GM12873 (cell line): ENCODE data around the gene GRIK2.

Experiments
- TF ChIP-seq, protein P1 (sequence below): IDR thresholded peaks from 2 replicates; pipeline ENCODE4 v1.5.1; 2012; ENCODE audit warnings: low read depth, mild to moderate bottlenecking, moderate library complexity, low read length, control low read depth; ENCODE audit not compliant: insufficient read depth; ENCODE audit errors: missing control alignments

GRIK2 gene

DNA sequence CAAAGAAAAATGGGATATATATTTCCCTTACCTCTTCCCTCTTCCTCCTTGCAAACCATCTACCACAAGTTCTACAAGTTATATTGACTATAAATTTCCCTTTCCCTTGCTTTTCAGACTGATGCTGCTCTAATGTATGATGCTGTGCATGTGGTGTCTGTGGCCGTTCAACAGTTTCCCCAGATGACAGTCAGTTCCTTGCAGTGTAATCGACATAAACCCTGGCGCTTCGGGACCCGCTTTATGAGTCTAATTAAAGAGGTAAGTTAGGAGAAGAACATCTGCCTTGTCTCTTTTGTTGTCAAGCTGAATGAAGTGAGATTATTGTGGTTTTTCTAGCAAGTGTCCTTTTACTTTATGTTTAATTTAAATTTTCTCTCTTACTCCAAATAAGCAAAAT, 406.0 kb downstream of the GRIK2 start:
- TF ChIP-seq, protein P1, sequence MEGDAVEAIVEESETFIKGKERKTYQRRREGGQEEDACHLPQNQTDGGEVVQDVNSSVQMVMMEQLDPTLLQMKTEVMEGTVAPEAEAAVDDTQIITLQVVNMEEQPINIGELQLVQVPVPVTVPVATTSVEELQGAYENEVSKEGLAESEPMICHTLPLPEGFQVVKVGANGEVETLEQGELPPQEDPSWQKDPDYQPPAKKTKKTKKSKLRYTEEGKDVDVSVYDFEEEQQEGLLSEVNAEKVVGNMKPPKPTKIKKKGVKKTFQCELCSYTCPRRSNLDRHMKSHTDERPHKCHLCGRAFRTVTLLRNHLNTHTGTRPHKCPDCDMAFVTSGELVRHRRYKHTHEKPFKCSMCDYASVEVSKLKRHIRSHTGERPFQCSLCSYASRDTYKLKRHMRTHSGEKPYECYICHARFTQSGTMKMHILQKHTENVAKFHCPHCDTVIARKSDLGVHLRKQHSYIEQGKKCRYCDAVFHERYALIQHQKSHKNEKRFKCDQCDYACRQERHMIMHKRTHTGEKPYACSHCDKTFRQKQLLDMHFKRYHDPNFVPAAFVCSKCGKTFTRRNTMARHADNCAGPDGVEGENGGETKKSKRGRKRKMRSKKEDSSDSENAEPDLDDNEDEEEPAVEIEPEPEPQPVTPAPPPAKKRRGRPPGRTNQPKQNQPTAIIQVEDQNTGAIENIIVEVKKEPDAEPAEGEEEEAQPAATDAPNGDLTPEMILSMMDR, result no peak

DNA sequence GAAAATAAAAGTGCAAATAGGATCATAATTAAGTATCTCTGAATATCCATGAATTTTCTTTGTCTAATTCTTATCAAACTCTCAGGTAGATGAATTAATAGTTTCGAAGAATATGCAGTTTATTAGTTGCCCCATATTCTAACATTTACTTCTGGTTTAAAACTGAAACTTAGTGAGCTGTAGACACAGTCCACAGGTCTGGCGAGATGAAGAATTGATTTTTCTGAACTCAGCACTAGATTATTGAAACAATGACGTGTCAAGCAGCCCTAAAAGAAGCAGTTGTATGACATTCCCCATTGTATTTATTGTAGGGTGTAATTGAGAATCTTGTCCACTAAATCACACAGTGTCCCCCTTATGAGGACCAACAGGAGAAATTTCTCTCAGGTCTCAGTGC, 407.1 kb downstream of the GRIK2 start:
- TF ChIP-seq, protein P1, result no peak

- TF ChIP-seq, protein P1, result no peak
These were observed 409.6 kb downstream of the GRIK2 start for GRCh38 chr6:101803136-101803535.

DNA sequence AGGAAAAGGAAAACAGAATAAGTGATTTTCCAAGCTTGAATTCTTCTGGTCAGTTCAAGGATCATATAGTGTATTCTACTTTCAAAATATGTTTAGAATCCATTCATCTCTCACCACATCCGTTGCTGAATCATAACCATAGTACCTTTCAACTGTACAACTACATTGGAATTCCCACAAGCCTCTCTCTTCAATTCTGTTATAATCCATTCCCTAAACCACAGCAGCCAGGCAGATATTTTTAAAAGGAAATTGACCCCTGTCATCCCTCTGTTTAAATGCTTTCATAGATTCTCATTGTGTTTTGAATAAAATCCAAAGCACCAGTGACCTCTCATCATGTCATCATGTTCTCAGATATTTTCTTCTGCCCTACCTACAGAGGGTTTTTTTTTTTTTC, 412.7 kb downstream of the GRIK2 start:
- TF ChIP-seq, protein P1, result no peak

DNA sequence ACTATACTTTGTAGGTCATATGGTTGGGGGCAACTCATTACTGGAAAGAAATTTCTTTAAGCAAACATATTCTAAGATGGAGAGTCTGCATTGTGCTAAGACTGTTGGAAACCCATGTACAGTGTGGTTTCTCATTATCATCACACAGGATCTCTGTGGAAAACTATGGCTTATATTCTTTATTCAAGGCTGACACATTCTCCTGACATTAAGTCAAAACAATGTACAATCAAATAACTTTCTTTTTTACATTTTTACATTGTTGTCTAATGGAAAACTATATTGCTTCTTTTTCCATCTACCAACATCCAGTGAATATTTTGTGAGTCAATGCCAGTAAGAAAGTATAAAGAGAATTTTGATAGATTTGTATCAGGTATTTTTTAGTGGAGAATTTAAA, 417.6 kb downstream of the GRIK2 start:
- TF ChIP-seq, protein P1, result no peak

GRCh38 chr6:101816716-101817115, 423.2 kb downstream of the GRIK2 start:
- TF ChIP-seq, protein P1, result no peak

DNA sequence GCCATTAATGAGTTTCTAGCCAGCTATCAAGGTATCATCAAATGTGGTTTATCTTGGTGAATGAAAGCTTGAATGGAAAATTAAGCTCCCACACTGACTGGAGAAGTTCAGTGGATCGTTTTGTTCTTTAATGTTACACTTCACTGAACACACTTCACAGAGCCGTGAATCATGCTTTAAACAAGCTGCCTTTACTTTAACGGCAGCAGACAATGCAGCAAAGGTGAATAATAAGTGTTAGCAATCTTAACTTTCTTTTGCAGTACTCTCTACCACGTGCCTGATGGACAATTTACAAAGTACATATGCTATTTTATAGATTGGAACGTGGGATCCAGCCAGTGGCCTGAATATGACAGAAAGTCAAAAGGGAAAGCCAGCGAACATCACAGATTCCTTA, 424.5 kb downstream of the GRIK2 start:
- TF ChIP-seq, protein P1, result no peak
